Measurements from ENCODE around the gene TCF3.
"Not testable (repeated sequence)": the region's sequence is repeated elsewhere in the genome, so short reads cannot be mapped to it uniquely, and the experiment has no call there.

TCF3 gene

DNA sequence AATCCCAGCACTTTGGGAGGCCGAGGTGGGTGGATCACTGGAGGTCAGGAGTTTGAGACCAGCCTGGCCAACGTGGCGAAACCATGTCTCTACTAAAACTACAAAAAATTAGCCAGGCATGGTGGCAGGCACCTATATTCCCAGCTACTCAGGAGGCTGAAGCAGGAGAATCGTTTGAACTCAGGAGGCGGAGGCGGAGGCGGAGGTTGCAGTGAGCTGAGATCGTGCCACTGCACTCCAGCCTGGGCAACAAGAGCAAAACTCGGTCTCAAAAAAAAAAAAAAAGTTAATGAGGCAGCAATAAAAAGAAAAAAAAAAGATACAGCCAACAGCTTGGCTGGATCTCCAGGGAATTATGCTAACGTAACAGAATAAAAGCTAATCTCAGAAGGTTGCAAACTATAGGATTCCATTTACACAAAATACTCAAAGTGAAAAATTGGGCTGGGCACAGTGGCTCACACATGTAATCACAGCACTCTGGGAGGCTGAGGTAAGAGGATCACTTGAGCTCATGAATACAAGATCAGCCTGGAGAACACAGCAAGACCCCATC, 11.4 kb downstream of the TCF3 start:
- not testable (repeated sequence) for H3K9me3 ChIP-seq (ENCODE audit: control insufficient read depth in 2 of 2, low read length in 2 of 2); H3K27me3 ChIP-seq (ENCODE audit: control insufficient read depth in 1 of 2, insufficient read depth in 2 of 2, low read length in 2 of 2); H3K27ac ChIP-seq (ENCODE audit: low read length); H3K4me1 ChIP-seq (ENCODE audit: control insufficient read depth, insufficient read depth, low read length); H3K4me3 ChIP-seq (ENCODE audit: low read length in 2 of 2); H3K36me3 ChIP-seq (ENCODE audit: control insufficient read depth in 2 of 2, insufficient read depth in 2 of 2, low read length in 2 of 2); H3K9ac ChIP-seq (ENCODE audit: low read length in 2 of 2)

DNA sequence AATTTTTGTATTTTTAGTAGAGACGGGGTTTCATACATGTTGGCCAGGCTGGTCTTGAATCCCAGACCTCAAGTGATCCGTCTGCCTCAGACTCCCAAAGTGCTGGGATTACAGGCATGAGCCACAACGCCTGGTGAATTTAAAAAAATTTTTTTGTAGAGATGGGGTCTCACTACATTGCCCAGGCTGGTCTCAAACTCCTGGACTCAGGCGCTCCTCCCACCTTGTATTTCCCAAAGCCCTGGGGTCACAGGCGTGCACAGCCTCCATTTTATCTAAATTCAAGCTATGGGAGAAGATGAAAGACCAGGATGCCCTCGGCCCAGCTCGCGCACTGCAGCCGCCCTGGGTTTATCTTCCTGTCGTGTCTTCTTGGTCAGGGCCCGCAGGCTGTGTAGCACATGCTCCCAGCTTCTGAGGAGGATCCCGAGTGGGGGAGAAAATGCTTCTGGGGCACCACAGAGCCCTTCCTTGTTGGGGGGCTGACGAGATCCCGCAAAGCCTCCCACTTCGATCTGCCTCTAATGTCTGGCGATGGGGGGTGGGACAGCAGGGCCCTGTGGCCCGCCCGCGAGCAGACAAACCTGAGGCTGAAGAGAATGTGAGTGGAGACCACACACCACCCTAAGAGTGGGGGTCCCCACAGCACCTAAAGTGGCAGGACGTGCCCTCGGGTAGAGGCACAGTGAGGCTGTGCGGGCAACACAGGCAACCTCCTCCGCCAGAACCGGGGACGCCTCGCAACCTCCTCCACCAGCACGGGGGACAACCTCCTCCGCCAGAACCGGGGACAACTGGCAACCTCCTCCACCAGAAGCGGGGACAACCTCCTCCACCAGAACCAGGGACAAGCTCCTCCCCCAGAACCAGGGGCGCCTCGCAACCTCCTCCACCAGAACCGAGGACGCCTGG, 15.8 kb downstream of the TCF3 start:
- no peak overlapping the region for H3K9ac ChIP-seq (ENCODE audit: low read length in 2 of 2)
- H3K4me3 ChIP-seq (ENCODE audit: low read length in 2 of 2) = no peak overlapping the region
- H3K9me3 ChIP-seq (ENCODE audit: control insufficient read depth in 2 of 2, low read length in 2 of 2) = no peaks in the 10 kb centered on the region
- H3K4me1 ChIP-seq (ENCODE audit: control insufficient read depth, insufficient read depth, low read length) = no peaks in the 10 kb centered on the region
- no peaks in the 10 kb centered on the region for H3K27me3 ChIP-seq (ENCODE audit: control insufficient read depth in 1 of 2, insufficient read depth in 2 of 2, low read length in 2 of 2)
- no peak overlapping the region for H3K27ac ChIP-seq (ENCODE audit: low read length)
- H3K36me3 ChIP-seq (ENCODE audit: control insufficient read depth in 2 of 2, insufficient read depth in 2 of 2, low read length in 2 of 2) = peaks cover 0 to 7% of the 10 kb centered on the region in 2 donors

DNA sequence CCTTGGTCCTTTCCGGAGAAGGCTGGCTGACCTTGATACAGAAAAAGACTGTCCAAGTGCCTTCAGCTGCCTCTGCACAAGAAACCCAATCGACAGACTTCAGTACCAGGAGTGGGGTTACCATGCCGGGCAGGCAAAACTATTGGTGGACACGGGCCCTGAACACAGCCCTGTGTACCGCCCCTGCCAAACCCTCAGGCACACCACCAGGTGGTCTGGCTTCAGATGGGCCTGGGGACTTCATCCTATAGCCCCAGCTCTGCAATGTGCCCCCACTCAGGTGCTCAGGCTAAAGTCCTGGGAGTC, 17.5 kb downstream of the TCF3 start:
- no peak overlapping the region for H3K9ac ChIP-seq (ENCODE audit: low read length in 2 of 2)
- H3K4me3 ChIP-seq (ENCODE audit: low read length in 2 of 2) = no peak overlapping the region
- no peaks in the 10 kb centered on the region for H3K9me3 ChIP-seq (ENCODE audit: control insufficient read depth in 2 of 2, low read length in 2 of 2)
- H3K27ac ChIP-seq (ENCODE audit: low read length) = no peak overlapping the region
- no peaks in the 10 kb centered on the region for H3K27me3 ChIP-seq (ENCODE audit: control insufficient read depth in 1 of 2, insufficient read depth in 2 of 2, low read length in 2 of 2)
- peaks cover 0 to 8% of the 10 kb centered on the region in 2 donors for H3K36me3 ChIP-seq (ENCODE audit: control insufficient read depth in 2 of 2, insufficient read depth in 2 of 2, low read length in 2 of 2)
- H3K4me1 ChIP-seq (ENCODE audit: control insufficient read depth, insufficient read depth, low read length) = no peaks in the 10 kb centered on the region

DNA sequence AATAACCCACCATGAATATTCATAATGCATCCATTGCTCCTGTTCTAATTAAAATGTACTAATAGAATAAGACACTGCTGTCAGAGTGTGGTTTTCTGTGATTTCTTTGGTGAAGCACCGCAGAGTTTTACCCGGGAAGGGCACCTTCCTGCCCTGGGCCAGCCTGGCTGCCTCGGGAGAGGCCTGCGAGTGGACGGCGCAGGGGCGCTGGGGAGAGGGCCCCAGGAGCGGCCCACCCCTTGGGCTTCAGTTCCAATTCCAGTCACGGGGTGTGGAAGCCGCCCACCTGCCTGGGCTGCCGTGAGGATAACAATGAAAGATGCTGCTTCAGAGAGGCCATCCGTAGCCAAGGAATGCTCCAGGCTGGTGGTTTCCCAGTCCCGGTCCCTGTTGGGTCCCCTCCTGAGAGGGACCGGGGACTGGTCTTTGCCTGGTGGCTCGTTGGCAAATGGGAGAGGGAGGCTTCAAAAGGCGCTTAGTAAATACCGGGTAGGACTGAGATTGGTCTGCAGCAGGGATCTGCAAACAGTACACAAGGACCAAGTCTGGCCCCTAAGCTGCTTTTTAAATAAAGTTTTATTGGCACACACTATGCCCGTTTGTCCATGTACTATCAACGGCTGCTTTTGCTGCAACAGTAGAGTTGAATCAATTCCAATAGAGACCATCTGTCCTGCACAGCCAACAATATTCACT, 18.0 kb downstream of the TCF3 start:
- Histone ChIP-seq H3K4me3 (ENCODE audit: low read length in 2 of 2) (no peak overlapping the region), H3K9me3 (ENCODE audit: control insufficient read depth in 2 of 2, low read length in 2 of 2) (no peaks in the 10 kb centered on the region), H3K36me3 (ENCODE audit: control insufficient read depth in 2 of 2, insufficient read depth in 2 of 2, low read length in 2 of 2) (peaks cover 0 to 8% of the 10 kb centered on the region in 2 donors), H3K27me3 (ENCODE audit: control insufficient read depth in 1 of 2, insufficient read depth in 2 of 2, low read length in 2 of 2) (no peaks in the 10 kb centered on the region), H3K9ac (ENCODE audit: low read length in 2 of 2) (no peak overlapping the region), H3K27ac (ENCODE audit: low read length) (no peak overlapping the region), H3K4me1 (ENCODE audit: control insufficient read depth, insufficient read depth, low read length) (no peaks in the 10 kb centered on the region)

DNA sequence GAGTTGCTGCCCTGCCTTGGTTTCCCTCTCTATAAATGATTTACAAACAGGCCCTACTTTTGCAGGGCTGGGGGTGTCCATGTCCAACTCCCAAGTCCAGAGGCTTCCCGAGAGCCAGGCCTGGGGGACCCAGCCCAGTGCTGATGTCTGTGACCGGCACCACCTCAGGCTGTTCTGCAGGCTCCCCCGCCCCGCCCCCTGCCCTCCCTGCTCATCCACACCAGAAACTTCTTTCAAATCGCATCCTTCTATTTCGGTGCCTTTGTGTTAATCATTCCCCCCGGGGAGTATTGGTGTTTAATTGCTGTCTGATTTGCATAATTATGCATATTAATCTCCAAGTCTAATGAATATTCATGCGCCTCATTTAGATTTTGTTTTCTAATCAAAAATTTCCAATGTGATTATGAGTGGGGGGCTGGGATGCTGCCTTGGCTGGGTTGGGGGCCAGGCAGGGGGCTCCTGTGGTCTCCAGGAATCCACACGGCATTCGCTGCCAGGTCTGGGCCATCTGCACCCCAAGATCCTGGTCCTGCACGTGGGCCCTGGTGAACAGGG, 19.1 kb downstream of the TCF3 start:
- Histone ChIP-seq H3K27ac (ENCODE audit: low read length) (no peak overlapping the region), H3K9me3 (ENCODE audit: control insufficient read depth in 2 of 2, low read length in 2 of 2) (no peaks in the 10 kb centered on the region), H3K4me3 (ENCODE audit: low read length in 2 of 2) (no peak overlapping the region), H3K9ac (ENCODE audit: low read length in 2 of 2) (no peak overlapping the region), H3K4me1 (ENCODE audit: control insufficient read depth, insufficient read depth, low read length) (no peaks in the 10 kb centered on the region), H3K27me3 (ENCODE audit: control insufficient read depth in 1 of 2, insufficient read depth in 2 of 2, low read length in 2 of 2) (no peaks in the 10 kb centered on the region), H3K36me3 (ENCODE audit: control insufficient read depth in 2 of 2, insufficient read depth in 2 of 2, low read length in 2 of 2) (peaks cover 0 to 8% of the 10 kb centered on the region in 2 donors)

DNA sequence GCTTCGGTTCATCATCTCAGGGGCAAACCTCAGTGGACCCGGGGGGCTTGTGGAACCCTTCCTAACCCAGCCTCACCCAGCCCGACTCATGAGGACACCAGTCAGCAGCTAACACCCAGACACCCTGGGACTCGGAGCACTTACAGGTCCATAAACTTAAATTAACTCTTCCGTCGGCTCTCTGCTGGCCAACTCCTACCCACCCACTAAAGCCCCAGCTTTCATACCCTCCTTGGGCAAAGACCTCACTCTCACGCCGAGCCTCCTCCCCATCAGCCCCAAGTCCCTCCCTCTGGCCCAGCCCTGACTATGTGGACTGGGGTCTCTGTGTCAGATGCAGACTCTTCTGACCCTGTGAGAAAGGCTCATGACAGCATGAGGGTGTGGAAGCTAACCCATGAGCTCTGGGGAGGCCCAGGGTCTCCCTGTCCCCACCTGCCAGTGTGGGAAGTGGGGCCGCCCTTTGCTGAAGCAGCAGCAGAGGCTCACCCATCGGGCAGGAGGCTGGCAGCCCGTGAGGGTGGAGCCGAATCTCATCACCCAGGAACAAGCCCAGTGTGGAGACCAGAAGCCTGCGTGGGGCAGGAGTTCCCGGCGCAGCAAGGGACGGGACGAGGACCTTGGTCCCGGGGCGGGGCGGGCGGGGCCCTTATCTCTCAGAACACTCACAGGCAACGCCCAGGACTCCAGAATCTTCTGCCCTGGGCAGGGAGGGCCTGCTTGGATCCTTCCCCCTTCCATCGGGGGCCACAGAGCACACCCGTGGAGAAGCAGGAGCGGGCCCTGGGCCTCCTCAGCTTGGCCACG, 19.8 kb downstream of the TCF3 start:
- Histone ChIP-seq H3K4me1 (ENCODE audit: control insufficient read depth, insufficient read depth, low read length) (no peaks in the 10 kb centered on the region), H3K9ac (ENCODE audit: low read length in 2 of 2) (no peak overlapping the region), H3K36me3 (ENCODE audit: control insufficient read depth in 2 of 2, insufficient read depth in 2 of 2, low read length in 2 of 2) (peaks cover 0 to 8% of the 10 kb centered on the region in 2 donors), H3K4me3 (ENCODE audit: low read length in 2 of 2) (no peak overlapping the region), H3K27ac (ENCODE audit: low read length) (no peak overlapping the region), H3K9me3 (ENCODE audit: control insufficient read depth in 2 of 2, low read length in 2 of 2) (no peaks in the 10 kb centered on the region), H3K27me3 (ENCODE audit: control insufficient read depth in 1 of 2, insufficient read depth in 2 of 2, low read length in 2 of 2) (no peaks in the 10 kb centered on the region)

DNA sequence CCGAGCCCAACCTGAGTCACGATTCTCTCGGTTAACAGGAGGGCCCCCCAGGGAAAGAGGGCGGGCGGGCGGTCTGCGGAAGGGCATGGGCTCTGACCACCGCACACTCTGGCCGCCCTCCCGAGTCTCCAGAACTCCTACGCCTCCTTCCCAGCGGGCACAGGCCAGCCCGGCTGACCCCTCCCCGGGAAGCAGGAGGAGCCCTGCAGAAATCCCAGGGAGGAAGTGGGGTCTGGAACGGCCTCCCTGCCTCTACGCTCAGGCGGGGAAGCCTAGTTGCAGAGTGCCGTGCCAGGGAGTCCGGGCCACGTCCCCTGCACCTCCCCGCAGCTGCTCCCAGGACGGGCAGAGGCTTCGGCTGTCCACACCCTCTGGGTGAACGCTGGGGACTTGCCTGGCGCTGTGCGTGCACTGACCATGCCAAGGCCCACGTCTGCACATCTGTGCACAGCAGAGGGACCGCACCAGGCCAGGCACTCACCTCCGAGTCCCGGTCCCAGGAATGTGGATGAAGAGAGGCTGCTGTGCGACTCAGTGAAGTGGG, 20.8 kb downstream of the TCF3 start:
- no peaks in the 10 kb centered on the region for H3K9me3 ChIP-seq (ENCODE audit: control insufficient read depth in 2 of 2, low read length in 2 of 2)
- H3K9ac ChIP-seq (ENCODE audit: low read length in 2 of 2) = no peak overlapping the region
- H3K27ac ChIP-seq (ENCODE audit: low read length) = no peak overlapping the region
- peaks cover 0 to 8% of the 10 kb centered on the region in 2 donors for H3K36me3 ChIP-seq (ENCODE audit: control insufficient read depth in 2 of 2, insufficient read depth in 2 of 2, low read length in 2 of 2)
- no peaks in the 10 kb centered on the region for H3K27me3 ChIP-seq (ENCODE audit: control insufficient read depth in 1 of 2, insufficient read depth in 2 of 2, low read length in 2 of 2)
- H3K4me3 ChIP-seq (ENCODE audit: low read length in 2 of 2) = no peak overlapping the region
- H3K4me1 ChIP-seq (ENCODE audit: control insufficient read depth, insufficient read depth, low read length) = no peaks in the 10 kb centered on the region

DNA sequence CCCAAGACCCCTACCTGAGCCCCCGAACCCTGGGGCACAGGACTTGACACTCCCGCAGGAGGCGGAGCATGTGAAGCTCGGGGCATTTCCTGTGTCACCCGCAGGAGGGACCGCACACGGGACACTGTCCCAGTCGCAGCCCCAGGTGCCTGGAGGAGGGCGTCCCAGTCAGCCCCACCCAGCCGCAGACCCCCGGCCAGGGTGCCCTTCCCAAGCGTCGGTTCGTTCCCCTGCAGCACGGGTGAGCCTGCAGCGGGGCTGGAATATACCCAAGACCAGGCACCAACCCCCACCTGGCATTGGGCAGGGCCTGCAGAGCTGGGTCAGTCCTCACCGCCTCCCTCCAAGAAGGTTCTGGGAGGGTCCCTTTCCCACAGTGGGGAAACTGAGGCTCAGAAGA, 21.6 kb downstream of the TCF3 start:
- H3K4me3 ChIP-seq (ENCODE audit: low read length in 2 of 2) = no peak overlapping the region
- peaks cover 0 to 8% of the 10 kb centered on the region in 2 donors for H3K36me3 ChIP-seq (ENCODE audit: control insufficient read depth in 2 of 2, insufficient read depth in 2 of 2, low read length in 2 of 2)
- H3K9me3 ChIP-seq (ENCODE audit: control insufficient read depth in 2 of 2, low read length in 2 of 2) = no peaks in the 10 kb centered on the region
- H3K27me3 ChIP-seq (ENCODE audit: control insufficient read depth in 1 of 2, insufficient read depth in 2 of 2, low read length in 2 of 2) = no peaks in the 10 kb centered on the region
- H3K9ac ChIP-seq (ENCODE audit: low read length in 2 of 2) = no peak overlapping the region
- H3K27ac ChIP-seq (ENCODE audit: low read length) = no peak overlapping the region
- no peaks in the 10 kb centered on the region for H3K4me1 ChIP-seq (ENCODE audit: control insufficient read depth, insufficient read depth, low read length)

DNA sequence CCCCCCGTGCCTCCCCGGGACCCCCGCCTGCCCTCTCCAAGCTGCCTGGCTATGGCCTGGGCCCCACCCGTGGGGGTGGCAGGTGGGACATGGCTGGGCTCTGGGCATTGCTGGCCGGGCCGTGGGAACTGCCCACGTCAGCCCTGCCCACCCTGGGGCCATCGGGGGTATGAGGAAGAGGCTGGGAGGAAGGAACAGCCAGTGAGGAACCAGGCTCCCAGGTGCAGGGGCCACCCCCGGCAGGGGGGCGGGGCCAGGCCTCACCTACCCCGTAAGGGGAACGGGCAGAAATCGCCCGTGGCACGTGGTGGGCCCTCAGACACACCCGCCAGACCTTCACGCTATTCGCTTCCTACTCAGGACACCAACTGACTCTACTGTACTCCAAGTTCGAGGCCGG, 22.4 kb downstream of the TCF3 start:
- Histone ChIP-seq H3K9me3 (ENCODE audit: control insufficient read depth in 2 of 2, low read length in 2 of 2) (no peaks in the 10 kb centered on the region), H3K27ac (ENCODE audit: low read length) (no peak overlapping the region), H3K4me3 (ENCODE audit: low read length in 2 of 2) (no peak overlapping the region), H3K27me3 (ENCODE audit: control insufficient read depth in 1 of 2, insufficient read depth in 2 of 2, low read length in 2 of 2) (no peaks in the 10 kb centered on the region), H3K9ac (ENCODE audit: low read length in 2 of 2) (no peak overlapping the region), H3K36me3 (ENCODE audit: control insufficient read depth in 2 of 2, insufficient read depth in 2 of 2, low read length in 2 of 2) (peaks cover 0 to 8% of the 10 kb centered on the region in 2 donors), H3K4me1 (ENCODE audit: control insufficient read depth, insufficient read depth, low read length) (no peaks in the 10 kb centered on the region)

DNA sequence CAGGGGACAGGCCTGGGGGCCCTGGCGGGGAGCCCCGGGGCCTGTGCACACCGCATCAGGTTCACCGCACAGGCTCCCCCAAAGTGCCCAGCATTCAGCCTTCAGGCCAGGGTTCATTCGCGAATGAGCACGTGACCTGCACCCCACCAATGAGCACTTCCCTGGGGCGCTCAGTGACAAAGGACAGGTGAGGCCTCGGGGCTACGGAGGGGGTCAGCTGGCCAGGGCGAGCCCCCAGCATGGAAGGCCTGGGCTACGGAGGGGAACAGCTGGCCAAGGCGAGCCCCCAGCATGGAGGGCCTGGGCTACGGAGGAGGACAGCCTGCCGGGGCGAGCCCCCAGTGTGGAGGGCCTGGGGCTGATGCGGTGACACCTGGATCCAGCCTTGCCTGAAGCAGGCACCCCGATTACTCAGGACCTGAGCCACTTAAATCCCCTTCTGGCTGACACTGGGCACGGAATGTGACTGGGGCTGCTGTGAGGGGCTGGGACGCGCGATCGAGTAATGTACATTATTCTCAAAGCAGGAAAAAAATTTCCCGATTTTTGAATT, 23.1 kb downstream of the TCF3 start:
- Histone ChIP-seq H3K36me3 (ENCODE audit: control insufficient read depth in 2 of 2, insufficient read depth in 2 of 2, low read length in 2 of 2) (peaks cover 0 to 8% of the 10 kb centered on the region in 2 donors), H3K9ac (ENCODE audit: low read length in 2 of 2) (no peak overlapping the region), H3K9me3 (ENCODE audit: control insufficient read depth in 2 of 2, low read length in 2 of 2) (no peaks in the 10 kb centered on the region), H3K4me1 (ENCODE audit: control insufficient read depth, insufficient read depth, low read length) (no peaks in the 10 kb centered on the region), H3K27me3 (ENCODE audit: control insufficient read depth in 1 of 2, insufficient read depth in 2 of 2, low read length in 2 of 2) (no peaks in the 10 kb centered on the region), H3K27ac (ENCODE audit: low read length) (no peak overlapping the region), H3K4me3 (ENCODE audit: low read length in 2 of 2) (no peak overlapping the region)

Measured in stomach smooth muscle (tissue), 2 donors.